Heart left ventricle (tissue), 16 donors: ENCODE results near the gene NFATC1. TPM values are rescaled to one million over a fixed set of nuclear protein-coding genes. Genes with fewer than 3 reads are reported as not detected.

Experiments
- ATAC-seq, 4 donors: fragments of 200-7000 bp; cut with Tn5 transposase; one replicate each; pipeline ENCODE4 v1.9.1; 2020 to 2022; ENCODE audit warnings: moderate library complexity in 4 of 4, mild to moderate bottlenecking in 3 of 4, moderate number of reproducible peaks in 1 of 4
- DNase-seq, 5 donors: peaks; one replicate each; pipeline ENCODE4 v3.0.0-alpha.2; 2020
- H3K27ac ChIP-seq, 12 donors: fragments of 200-600 bp; sonication (generic) in 4 of 12; one replicate each; pipeline versions ENCODE4 v1.5.0 to v1.8.0; 2016 to 2022; ENCODE audit warnings: mild to moderate bottlenecking in 2 of 12
- H3K27me3 ChIP-seq, 9 donors: fragments of 200-600 bp; sonication (generic) in 2 of 9; one replicate each; pipeline versions ENCODE4 v1.5.1 to v1.8.0; 2016 to 2022; ENCODE audit warnings: mild to moderate bottlenecking in 3 of 9
- H3K36me3 ChIP-seq, 9 donors: fragments of 200-600 bp; sonication (generic) in 2 of 9; one replicate each; pipeline versions ENCODE4 v1.5.0 to v1.8.0; 2018 to 2022; ENCODE audit warnings: mild to moderate bottlenecking in 2 of 9
- H3K4me1 ChIP-seq, 12 donors: fragments of 200-600 bp; sonication (generic) in 4 of 12; one replicate each; pipeline versions ENCODE4 v1.5.0 to v1.8.0; 2016 to 2022; ENCODE audit warnings: mild to moderate bottlenecking in 3 of 12
- H3K4me3 ChIP-seq, 12 donors: fragments of 200-600 bp; sonication (generic) in 4 of 12; one replicate each; pipeline versions ENCODE4 v1.5.0 to v1.8.0; 2017 to 2022; ENCODE audit warnings: mild to moderate bottlenecking in 9 of 12, moderate library complexity in 4 of 12
- H3K9me3 ChIP-seq, 12 donors: fragments of 200-600 bp; sonication (generic) in 4 of 12; one replicate each; pipeline versions ENCODE4 v1.5.0 to v1.8.0; 2016 to 2022; ENCODE audit warnings: mild to moderate bottlenecking in 1 of 12
- CTCF ChIP-seq, 12 donors: fragments of 200-600 bp; sonication (generic) in 4 of 12; IDR thresholded peaks; one replicate each; pipeline versions ENCODE4 v1.5.0 to v1.8.0; 2018 to 2022; ENCODE audit warnings: antibody characterized with exemption in 12 of 12, mild to moderate bottlenecking in 5 of 12
- POLR2A ChIP-seq, 2 donors: fragments of 450-650 bp; IDR thresholded peaks; one replicate each; pipeline ENCODE4 v1.6.1; 2017; ENCODE audit warnings: antibody characterized with exemption in 2 of 2, mild to moderate bottlenecking in 2 of 2, moderate library complexity in 2 of 2
- WGBS, 4 donors: extraction: QIAGEN DNeasy Blood & Tissue Kit in 2 of 4; methylation state at CpG; one replicate each; pipeline versions ENCODE4 v1.1.5 to v1.1.7; 2013 to 2018; 5-methylcytosine and 5-hydroxymethylcytosine counted together
- intact Hi-C, 10 donors: fragments of 100-400 bp; cut with DNase I; formaldehyde crosslinking; loops; one replicate each; pipeline versions ENCODE4 v1.11.1 to v1.14.2; 2022
- polyA plus RNA-seq, 2 donors: library from polyadenylated mRNA; stranded (reverse); fragments of 200-250 nt; gene quantifications; one replicate each; pipeline ENCODE4 v1.2.3, GENCODE V29; 2013
- total RNA-seq, 9 donors: library from RNA; depleted of rRNA in 2 of 9; stranded (reverse); fragments of >200 nt in 2 of 9; fragmentation: NEBNext Ultra II Directional in 3 of 9; extraction: Animal tissue kit (Norgen Biotek cat#: 25700) in 3 of 9; gene quantifications; one replicate each; pipeline versions ENCODE4 v1.1.0 to v1.2.4, GENCODE V29; 2016 to 2023
- donor health status: ischemic (EF 13 %, LVEDD 7.1; RV severe dilation, severe dysfunction).
- donor health status: healthy with polysubstance abuse.
- donor health status: DM: no; HTN: yes; CAD: no.
- donor health status: DM: no; HTN: no; CAD: no.
- donor health status: ischemic (EF 25% LVEDD 6.9; RV normal size, moderate dysfunction).
- donor health status: ischemic (EF 25% LVEDD 5.7; RV mildly dilated, moderate dysfunction).
- donor health status: healthy.
- donor health status: DM: yes; HTN: yes; CAD: no.
- donor health status: ischemic (EF 35%, LVEDD 5.7; RV mildly dilated, moderate dysfunction).
- donor health status: nonischemic (EF 11% LVEDD 7.7; RV severe dilation, severe dysfunction).
- donor health status: DM: yes; HTN: yes; CAD: no.
- donor health status: PGD.
- donor health status: ischemic (EF 29% LVEDD 5.4; RV normal size, mild dysfunction).
- donor health status: nonischemic (EF 23%, LVEDD 6.1; RV moderate dilation, normal function).

The NFATC1 gene
- total and polyA plus RNA-seq, 11 donors: 6.5 to 26.7 (median 15.3) TPM

GRCh38 chr18:79552696-79553095, 157.0 kb downstream of the NFATC1 start:
- 71 to 86% (median 79%) methylated on average over 17 to 25 of the region's 25 CpGs for WGBS, 4 donors
- Histone ChIP-seq H3K27me3 (peaks cover 0 to 2% (median 0%) of the 10 kb centered on the region in 9 donors), H3K36me3 (no peaks in the 10 kb centered on the region), H3K27ac (no peak overlapping the region), H3K4me3 (no peak overlapping the region), H3K9me3 (no peaks in the 10 kb centered on the region), H3K4me1 (no peaks in the 10 kb centered on the region)
- no peak for ATAC-seq
- DNase-seq: peak in 1 of 5 donors; percentile 12
- intact Hi-C loops: no loop called here
- TF ChIP-seq POLR2A (IDR thresholded peaks at IDR 0.05): no peak

GRCh38 chr18:79553154-79553553, 157.4 kb downstream of the NFATC1 start:
- intact Hi-C loops: no loop called here
- Histone ChIP-seq H3K9me3 (no peaks in the 10 kb centered on the region), H3K27ac (no peak overlapping the region), H3K4me3 (no peak overlapping the region), H3K27me3 (peaks cover 0 to 2% (median 0%) of the 10 kb centered on the region in 9 donors), H3K36me3 (no peaks in the 10 kb centered on the region), H3K4me1 (no peaks in the 10 kb centered on the region)
- 86 to 91% (median 89%) methylated on average over 16 to 24 of the region's 24 CpGs for WGBS, 4 donors
- TF ChIP-seq POLR2A (IDR thresholded peaks at IDR 0.05) (no peak), CTCF (IDR thresholded peaks at IDR 0.05) (no peak)
- DNase-seq (peak in 1 of 5 donors; percentile 13), ATAC-seq (no peak)

- 90 to 95% (median 94%) methylated on average over 25 of the region's 25 CpGs for WGBS, 4 donors
- Histone ChIP-seq H3K4me3 (no peak overlapping the region), H3K27ac (no peak overlapping the region)
Measured at GRCh38 chr18:79553696-79554095, 158.0 kb downstream of the NFATC1 start.

DNA sequence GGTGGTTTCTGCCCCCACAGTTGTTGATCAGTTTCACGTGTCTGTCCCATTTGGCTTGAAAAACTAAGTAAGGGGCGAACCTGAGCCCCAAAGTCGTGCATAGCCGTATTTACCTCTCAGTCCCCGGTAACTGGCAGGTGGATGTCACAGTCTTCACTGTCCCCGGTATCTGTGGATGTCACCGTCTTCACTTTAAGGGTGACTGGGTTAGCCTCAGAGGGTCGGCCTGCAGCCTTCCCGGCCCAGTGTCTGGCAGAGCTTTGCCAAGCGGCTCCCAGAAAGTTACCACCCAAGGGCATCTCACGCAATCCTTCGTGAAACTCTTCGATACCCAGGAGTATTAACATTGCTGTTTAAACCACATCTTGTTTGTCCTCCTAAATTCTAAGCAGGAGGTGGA, 158.6 kb downstream of the NFATC1 start:
- no peak overlapping the region for H3K4me3 ChIP-seq
- intact Hi-C loops: no loop called here

More at GRCh38 chr18:79553696-79554095, 158.0 kb downstream of the NFATC1 start:
- no peaks in the 10 kb centered on the region for H3K4me1 ChIP-seq
- H3K9me3 ChIP-seq: no peaks in the 10 kb centered on the region
- DNase-seq (peak in 1 of 5 donors; percentile 4), ATAC-seq (no peak)
- no peaks in the 10 kb centered on the region for H3K36me3 ChIP-seq
- intact Hi-C loops: no loop called here
- TF ChIP-seq CTCF (IDR thresholded peaks at IDR 0.05) (no peak), POLR2A (IDR thresholded peaks at IDR 0.05) (no peak)
- no peaks in the 10 kb centered on the region for H3K27me3 ChIP-seq

More for the DNA sequence above, 158.6 kb downstream of the NFATC1 start:
- Histone ChIP-seq H3K4me1 (no peaks in the 10 kb centered on the region), H3K27ac (no peak overlapping the region), H3K9me3 (no peaks in the 10 kb centered on the region), H3K36me3 (no peaks in the 10 kb centered on the region), H3K27me3 (no peaks in the 10 kb centered on the region)
- ATAC-seq (no peak), DNase-seq (peak in 1 of 5 donors; percentile 11)
- no peak for TF ChIP-seq POLR2A (IDR thresholded peaks at IDR 0.05)
- no peak for TF ChIP-seq CTCF (IDR thresholded peaks at IDR 0.05)
- WGBS, 4 donors: 85 to 98% (median 95%) methylated on average over 13 of the region's 13 CpGs
